Type B pancreatic cell (in vitro differentiated cells): ENCODE data around the gene TNFRSF18. TPM values are rescaled to one million over a fixed set of nuclear protein-coding genes. Genes with fewer than 3 reads are reported as not detected.
"Not testable (repeated sequence)": the region's sequence is repeated elsewhere in the genome, so short reads cannot be mapped to it uniquely, and the experiment has no call there.

Experiments used
- DNase-seq: peaks from one replicate; pipeline ENCODE4 v3.0.0; 2021; ENCODE audit warnings: mixed read lengths; ENCODE audit not compliant: unreplicated experiment; ENCODE audit errors: extremely low spot score
- H3K27ac Mint-ChIP-seq: 2 replicates; pipeline ENCODE4 v1.8.0; 2021; ENCODE audit warnings: mild to moderate bottlenecking, mixed read lengths
- H3K27me3 Mint-ChIP-seq: 2 replicates; pipeline ENCODE4 v1.8.0; 2021; ENCODE audit warnings: mixed read lengths
- H3K36me3 Mint-ChIP-seq: 2 replicates; pipeline ENCODE4 v1.8.0; 2021; ENCODE audit warnings: mixed read lengths
- H3K4me1 Mint-ChIP-seq: one replicate; pipeline ENCODE4 v1.8.0; 2021; ENCODE audit warnings: mixed read lengths; ENCODE audit not compliant: unreplicated experiment
- H3K4me3 Mint-ChIP-seq: 2 replicates; pipeline ENCODE4 v1.8.0; 2021; ENCODE audit warnings: mild to moderate bottlenecking, mixed read lengths
- H3K9me3 Mint-ChIP-seq: 2 replicates; pipeline ENCODE4 v1.8.0; 2021; ENCODE audit warnings: mixed read lengths
- total RNA-seq: library from RNA; stranded (reverse); gene quantifications from 2 replicates; pipeline ENCODE4 v1.2.1, GENCODE V29; 2021; ENCODE audit warnings: low replicate concordance
- TF ChIP-seq, protein P1 (sequence below): fragments of 200-600 bp; sonication (generic); conservative IDR thresholded peaks from 2 replicates; pipeline ENCODE4 v1.5.0; 2021; ENCODE audit warnings: antibody characterized with exemption, mild to moderate bottlenecking

The TNFRSF18 gene
- total RNA-seq, 1 donor from 2014 or later: not detected

GRCh38 chr1:1176931-1177330 is 29.5 kb downstream of the TNFRSF18 start:
- no peak overlapping the region for H3K27ac Mint-ChIP-seq
- no peak overlapping the region for H3K4me3 Mint-ChIP-seq
- peaks cover 4% of the 10 kb centered on the region for H3K4me1 Mint-ChIP-seq
- DNase-seq: no peak
- H3K36me3 Mint-ChIP-seq: no peaks in the 10 kb centered on the region
- TF ChIP-seq, protein P1, sequence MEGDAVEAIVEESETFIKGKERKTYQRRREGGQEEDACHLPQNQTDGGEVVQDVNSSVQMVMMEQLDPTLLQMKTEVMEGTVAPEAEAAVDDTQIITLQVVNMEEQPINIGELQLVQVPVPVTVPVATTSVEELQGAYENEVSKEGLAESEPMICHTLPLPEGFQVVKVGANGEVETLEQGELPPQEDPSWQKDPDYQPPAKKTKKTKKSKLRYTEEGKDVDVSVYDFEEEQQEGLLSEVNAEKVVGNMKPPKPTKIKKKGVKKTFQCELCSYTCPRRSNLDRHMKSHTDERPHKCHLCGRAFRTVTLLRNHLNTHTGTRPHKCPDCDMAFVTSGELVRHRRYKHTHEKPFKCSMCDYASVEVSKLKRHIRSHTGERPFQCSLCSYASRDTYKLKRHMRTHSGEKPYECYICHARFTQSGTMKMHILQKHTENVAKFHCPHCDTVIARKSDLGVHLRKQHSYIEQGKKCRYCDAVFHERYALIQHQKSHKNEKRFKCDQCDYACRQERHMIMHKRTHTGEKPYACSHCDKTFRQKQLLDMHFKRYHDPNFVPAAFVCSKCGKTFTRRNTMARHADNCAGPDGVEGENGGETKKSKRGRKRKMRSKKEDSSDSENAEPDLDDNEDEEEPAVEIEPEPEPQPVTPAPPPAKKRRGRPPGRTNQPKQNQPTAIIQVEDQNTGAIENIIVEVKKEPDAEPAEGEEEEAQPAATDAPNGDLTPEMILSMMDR: no peak
- no peaks in the 10 kb centered on the region for H3K9me3 Mint-ChIP-seq
- peaks cover 21% of the 10 kb centered on the region for H3K27me3 Mint-ChIP-seq

GRCh38 chr1:1176063-1176761 is 30.2 kb downstream of the TNFRSF18 start:
- peaks cover 21% of the 10 kb centered on the region for H3K27me3 Mint-ChIP-seq
- H3K9me3 Mint-ChIP-seq, H3K4me1 Mint-ChIP-seq, DNase-seq, H3K36me3 Mint-ChIP-seq, H3K27ac Mint-ChIP-seq, H3K4me3 Mint-ChIP-seq: not testable (repeated sequence)

DNA sequence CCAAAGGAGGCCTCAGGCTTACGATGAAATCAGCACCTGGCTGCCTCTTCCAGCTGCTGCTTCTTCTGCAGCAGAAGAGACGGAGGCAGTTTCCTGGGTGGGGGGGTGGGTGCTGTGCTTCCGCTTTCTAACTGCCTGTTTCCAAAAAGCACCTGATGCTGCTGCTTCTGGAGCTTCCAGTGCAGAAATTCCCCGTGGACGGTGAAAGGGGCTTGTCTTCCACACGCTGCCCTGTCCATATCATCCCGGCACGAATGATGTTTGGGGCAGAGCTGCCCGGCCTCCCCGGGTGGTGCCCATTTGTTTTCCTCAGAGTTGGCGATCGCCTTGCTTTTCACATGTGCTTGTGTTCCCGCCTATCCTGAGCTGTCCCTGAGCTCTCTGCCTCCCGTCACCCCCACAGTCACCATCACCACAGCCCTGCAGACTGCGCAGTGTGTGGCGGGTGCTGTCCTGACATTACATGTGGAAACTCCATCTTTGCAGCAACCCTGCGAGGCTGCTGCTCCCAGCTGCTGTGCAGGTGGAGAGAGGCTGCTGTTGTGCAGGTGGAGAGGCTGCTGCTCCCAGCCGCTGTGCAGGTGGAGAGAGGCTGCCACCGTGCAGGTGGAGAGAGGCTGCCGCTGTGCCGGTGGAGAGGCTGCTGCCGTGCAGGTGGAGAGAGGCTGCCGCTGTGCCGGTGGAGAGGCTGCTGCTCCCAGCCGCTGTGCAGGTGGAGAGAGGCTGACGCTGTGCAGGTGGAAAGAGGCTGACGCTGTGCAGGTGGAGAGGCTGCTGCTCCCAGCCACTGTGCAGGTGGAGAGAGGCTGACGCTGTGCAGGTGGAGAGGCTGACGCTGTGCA is 30.9 kb downstream of the TNFRSF18 start:
- DNase-seq: no peak
- H3K36me3 Mint-ChIP-seq: no peaks in the 10 kb centered on the region
- no peak overlapping the region for H3K27ac Mint-ChIP-seq
- TF ChIP-seq, protein P1: no peak
- peaks cover 21% of the 10 kb centered on the region for H3K27me3 Mint-ChIP-seq
- no peaks in the 10 kb centered on the region for H3K4me1 Mint-ChIP-seq
- no peak overlapping the region for H3K4me3 Mint-ChIP-seq
- no peaks in the 10 kb centered on the region for H3K9me3 Mint-ChIP-seq

GRCh38 chr1:1173793-1174415 is 32.5 kb downstream of the TNFRSF18 start, which contains the start of gene TTLL10:
TTLL10 (plus strand) TSS chr1:1173880; CDS start chr1:1179216, 5,336 bp downstream.
- Mint-ChIP-seq H3K27ac (no peak within 1 kb of the TSS), H3K27me3 (peaks cover 21% of the 10 kb centered on the region), H3K36me3 (no peaks in the 10 kb centered on the region), H3K4me3 (no peak within 1 kb of the TSS), H3K4me1 (no peaks in the 10 kb centered on the region), H3K9me3 (no peaks in the 10 kb centered on the region)
- TF ChIP-seq, protein P1: no peak
- no peak for DNase-seq

- Mint-ChIP-seq H3K27ac (no peak overlapping the region), H3K27me3 (peaks cover 21% of the 10 kb centered on the region), H3K4me1 (no peaks in the 10 kb centered on the region), H3K36me3 (no peaks in the 10 kb centered on the region), H3K4me3 (no peak overlapping the region), H3K9me3 (no peaks in the 10 kb centered on the region)
- no peak for DNase-seq
- TF ChIP-seq, protein P1: no peak
Observed at GRCh38 chr1:1173061-1173792, 33.2 kb downstream of the TNFRSF18 start.
